T-cell (primary cell): ENCODE results near the gene SORCS3. TPM values are rescaled to one million over a fixed set of nuclear protein-coding genes. Genes with fewer than 3 reads are reported as not detected.

Experiments used
- ATAC-seq, 4 experiments: fragments of 200-7000 bp in 3 of 4; fragments of 150-1000 bp in 1 of 4; cut with Tn5 transposase; replicated peaks in 1 of 4; 1 replicate in 3 of 4; 2 replicates in 1 of 4; pipeline ENCODE4 v1.10.0; 2021; ENCODE audit warnings: moderate library complexity in 3 of 4, mild to moderate bottlenecking in 2 of 4, moderate number of reproducible peaks in 1 of 4
- CTCF ChIA-PET, 2 donors: fragments of 300-600 bp; sonication (Branson Sonifier 250); formaldehyde crosslinking; loops; one replicate each; lab custom pipeline; 2022; ENCODE audit warnings: antibody characterized with exemption in 2 of 2; lab: Charles Lee
- POLR2A ChIA-PET, 2 donors: fragments of 300-600 bp; sonication (Branson Sonifier 250); formaldehyde crosslinking; loops; one replicate each; lab custom pipeline; 2022; ENCODE audit warnings: antibody characterized with exemption in 2 of 2; lab: Charles Lee
- DNase-seq, 35 experiments: peaks; one replicate each; pipeline versions ENCODE4 v3.0.0 to v3.0.0-alpha.2; 2013 to 2023
- H3K27ac ChIP-seq: one replicate; pipeline ENCODE4 v1.5.1; 2013; ENCODE audit warnings: low read length
- H3K27me3 ChIP-seq, 2 experiments: replicated peaks in 1 of 2; 1 replicate in 1 of 2; 2 replicates in 1 of 2; pipeline versions ENCODE4 v1.6.1 to v1.7.0; 2013; ENCODE audit warnings: low read length in 1 of 2, mixed read lengths in 1 of 2; ENCODE audit not compliant: control insufficient read depth in 2 of 2, insufficient read depth in 2 of 2; ENCODE audit errors: extremely low read depth in 1 of 2
- H3K36me3 ChIP-seq, 2 donors: 1 replicate in 1 of 2; 2 replicates in 1 of 2; pipeline versions ENCODE4 v1.6.1 to v1.7.0; 2013; ENCODE audit warnings: low read length in 1 of 2; ENCODE audit not compliant: control insufficient read depth in 2 of 2, insufficient read depth in 1 of 2; ENCODE audit errors: extremely low read depth in 1 of 2
- H3K4me1 ChIP-seq, 2 experiments: 1 replicate in 1 of 2; 2 replicates in 1 of 2; pipeline versions ENCODE4 v1.6.1 to v1.7.0; 2013; ENCODE audit warnings: low read length in 2 of 2, mixed read lengths in 1 of 2; ENCODE audit not compliant: insufficient read depth in 2 of 2, control insufficient read depth in 1 of 2; ENCODE audit errors: extremely low read depth in 1 of 2
- H3K4me3 ChIP-seq, 2 donors: 1 replicate in 1 of 2; 2 replicates in 1 of 2; pipeline versions ENCODE4 v1.5.1 to v1.7.0; 2013; ENCODE audit warnings: mild to moderate bottlenecking in 2 of 2, low read length in 1 of 2, moderate library complexity in 1 of 2; ENCODE audit not compliant: control insufficient read depth in 1 of 2; ENCODE audit errors: extremely low read depth in 1 of 2
- H3K9me3 ChIP-seq: 2 replicates; pipeline ENCODE4 v1.7.0; 2013
- H3K27ac Mint-ChIP-seq, 2 donors: one replicate each; pipeline ENCODE4 v1.8.0; 2020 to 2021; ENCODE audit warnings: mild to moderate bottlenecking in 2 of 2, mixed read lengths in 2 of 2
- H3K27me3 Mint-ChIP-seq, 2 donors: one replicate each; pipeline ENCODE4 v1.8.0; 2021 to 2022; ENCODE audit warnings: mixed read lengths in 2 of 2
- H3K36me3 Mint-ChIP-seq: one replicate; pipeline ENCODE4 v1.8.0; 2021; ENCODE audit warnings: mixed read lengths
- H3K4me1 Mint-ChIP-seq, 3 donors: one replicate each; pipeline ENCODE4 v1.8.0; 2020 to 2022; ENCODE audit warnings: mixed read lengths in 3 of 3, mild to moderate bottlenecking in 1 of 3
- H3K4me3 Mint-ChIP-seq, 3 donors: one replicate each; pipeline ENCODE4 v1.8.0; 2020 to 2022; ENCODE audit warnings: mild to moderate bottlenecking in 3 of 3, mixed read lengths in 3 of 3, moderate library complexity in 3 of 3
- H3K9me3 Mint-ChIP-seq, 3 donors: one replicate each; pipeline ENCODE4 v1.8.0; 2020 to 2022; ENCODE audit warnings: mixed read lengths in 3 of 3
- whole genome bisulfite sequencing: methylation state at CpG from one replicate; pipeline ENCODE4 v1.1.5; 2013; ENCODE audit warnings: missing lambda C conversion rate; ENCODE audit not compliant: insufficient coverage; 5-methylcytosine and 5-hydroxymethylcytosine counted together
- total RNA-seq, 35 experiments: library from RNA in 6 of 35; stranded (reverse) in 6 of 35; fragments of 120-200 nt in 1 of 35; gene quantifications; one replicate each; pipeline versions ENCODE4 v1.2.1 to v1.2.4 and lab custom pipeline; 2013 to 2026

Gene SORCS3
- total RNA-seq, 5 donors from 2014 or later (not counting 1 experiment from before 2014, with no cell fraction given): 0.03 to 1.8 (median 0.50) TPM; not detected in 1

GRCh38 chr10:105161149-105161548, 520.1 kb downstream of the SORCS3 start:
- POLR2A ChIA-PET: no interaction called here
- no peak overlapping the region for H3K4me3 ChIP-seq
- WGBS: 88% methylated on average over 3 of the region's 4 CpGs
- no peaks in the 10 kb centered on the region for H3K9me3 ChIP-seq
- H3K27me3 Mint-ChIP-seq: no peaks in the 10 kb centered on the region
- H3K4me1 Mint-ChIP-seq: no peaks in the 10 kb centered on the region
- no peaks in the 10 kb centered on the region for H3K4me1 ChIP-seq
- no peak overlapping the region for H3K4me3 Mint-ChIP-seq
- ATAC-seq (no peak), DNase-seq (no peak)
- H3K27me3 ChIP-seq: no peaks in the 10 kb centered on the region
- no peak overlapping the region for H3K27ac ChIP-seq
- H3K36me3 ChIP-seq: no peaks in the 10 kb centered on the region
- H3K36me3 Mint-ChIP-seq: no peaks in the 10 kb centered on the region
- H3K27ac Mint-ChIP-seq: no peak overlapping the region
- H3K9me3 Mint-ChIP-seq: peaks cover 0 to 4% (median 0%) of the 10 kb centered on the region in 3 donors
- CTCF ChIA-PET: no interaction called here

GRCh38 chr10:105161767-105162166, 520.7 kb downstream of the SORCS3 start:
- H3K9me3 Mint-ChIP-seq: peaks cover 0 to 4% (median 0%) of the 10 kb centered on the region in 3 donors
- WGBS: 27% methylated on average over 2 of the region's 4 CpGs
- no peaks in the 10 kb centered on the region for H3K27me3 ChIP-seq
- DNase-seq (no peak), ATAC-seq (no peak)
- CTCF ChIA-PET: no interaction called here
- H3K4me3 Mint-ChIP-seq: no peak overlapping the region
- H3K27me3 Mint-ChIP-seq: no peaks in the 10 kb centered on the region
- H3K27ac ChIP-seq: no peak overlapping the region
- no peak overlapping the region for H3K27ac Mint-ChIP-seq
- no peaks in the 10 kb centered on the region for H3K4me1 Mint-ChIP-seq
- H3K36me3 Mint-ChIP-seq: no peaks in the 10 kb centered on the region
- no peaks in the 10 kb centered on the region for H3K4me1 ChIP-seq
- POLR2A ChIA-PET: no interaction called here
- H3K36me3 ChIP-seq: no peaks in the 10 kb centered on the region
- H3K4me3 ChIP-seq: no peak overlapping the region
- H3K9me3 ChIP-seq: no peaks in the 10 kb centered on the region

GRCh38 chr10:105170521-105170920, 529.4 kb downstream of the SORCS3 start:
- Histone ChIP-seq H3K36me3 (no peaks in the 10 kb centered on the region), H3K9me3 (no peaks in the 10 kb centered on the region), H3K27me3 (no peaks in the 10 kb centered on the region), H3K4me1 (no peaks in the 10 kb centered on the region), H3K27ac (no peak overlapping the region), H3K4me3 (no peak overlapping the region)
- Mint-ChIP-seq H3K9me3 (peaks cover 0 to 10% (median 2%) of the 10 kb centered on the region in 3 donors), H3K4me1 (no peaks in the 10 kb centered on the region), H3K27ac (no peak overlapping the region), H3K27me3 (no peaks in the 10 kb centered on the region), H3K36me3 (no peaks in the 10 kb centered on the region), H3K4me3 (no peak overlapping the region)
- no peak for ATAC-seq
- ChIA-PET CTCF (interaction anchor here in 1 of 2 donors (0.7 kb wide), 1 partner anchor 369 kb away, joined by 3 read pairs; no protein-coding TSS in a partner anchor), POLR2A (no interaction called here)
- WGBS: no CpG with 5 or more reads among the region's 1 CpG
- no peak for DNase-seq

- DNase-seq (no peak), ATAC-seq (no peak)
- Histone ChIP-seq H3K27me3 (no peaks in the 10 kb centered on the region), H3K4me3 (no peak overlapping the region), H3K36me3 (no peaks in the 10 kb centered on the region), H3K27ac (no peak overlapping the region), H3K9me3 (no peaks in the 10 kb centered on the region), H3K4me1 (no peaks in the 10 kb centered on the region)
- Mint-ChIP-seq H3K36me3 (no peaks in the 10 kb centered on the region), H3K27ac (no peak overlapping the region), H3K4me3 (no peak overlapping the region), H3K9me3 (peaks cover 0 to 10% (median 2%) of the 10 kb centered on the region in 3 donors), H3K4me1 (no peaks in the 10 kb centered on the region), H3K27me3 (no peaks in the 10 kb centered on the region)
- POLR2A ChIA-PET: no interaction called here
- CTCF ChIA-PET: no interaction called here
- 67% methylated on average over 1 of the region's 3 CpGs for WGBS
These were observed 530.9 kb downstream of the SORCS3 start for GRCh38 chr10:105171945-105172344.

- CTCF ChIA-PET: no interaction called here
These were observed 540.5 kb downstream of the SORCS3 start for GRCh38 chr10:105181626-105182025.

GRCh38 chr10:105183536-105183935, 542.4 kb downstream of the SORCS3 start:
- Mint-ChIP-seq H3K36me3 (no peaks in the 10 kb centered on the region), H3K27ac (no peak overlapping the region), H3K4me3 (no peak overlapping the region), H3K4me1 (no peaks in the 10 kb centered on the region), H3K9me3 (peaks cover 0 to 7% (median 0%) of the 10 kb centered on the region in 3 donors), H3K27me3 (no peaks in the 10 kb centered on the region)
- ChIA-PET POLR2A (no interaction called here), CTCF (no interaction called here)
- no peaks in the 10 kb centered on the region for H3K27me3 ChIP-seq
- H3K9me3 ChIP-seq: no peaks in the 10 kb centered on the region
- no peak overlapping the region for H3K4me3 ChIP-seq
- no peaks in the 10 kb centered on the region for H3K36me3 ChIP-seq
- WGBS: 87% methylated on average over 4 of the region's 4 CpGs
- no peaks in the 10 kb centered on the region for H3K4me1 ChIP-seq
- no peak overlapping the region for H3K27ac ChIP-seq
- ATAC-seq (no peak), DNase-seq (no peak)

More at GRCh38 chr10:105181626-105182025, 540.5 kb downstream of the SORCS3 start:
- Histone ChIP-seq H3K27me3 (no peaks in the 10 kb centered on the region), H3K27ac (no peak overlapping the region), H3K4me3 (no peak overlapping the region), H3K36me3 (no peaks in the 10 kb centered on the region), H3K4me1 (no peaks in the 10 kb centered on the region), H3K9me3 (no peaks in the 10 kb centered on the region)
- ATAC-seq (no peak), DNase-seq (no peak)
- no peak overlapping the region for H3K4me3 Mint-ChIP-seq
- H3K9me3 Mint-ChIP-seq: peaks cover 0 to under 1% (median 0%) of the 10 kb centered on the region in 3 donors
- no peaks in the 10 kb centered on the region for H3K36me3 Mint-ChIP-seq
- H3K27ac Mint-ChIP-seq: no peak overlapping the region
- no peaks in the 10 kb centered on the region for H3K4me1 Mint-ChIP-seq
- H3K27me3 Mint-ChIP-seq: no peaks in the 10 kb centered on the region
- POLR2A ChIA-PET: no interaction called here

GRCh38 chr10:105185161-105185560, 544.1 kb downstream of the SORCS3 start:
- Mint-ChIP-seq H3K4me3 (no peak overlapping the region), H3K27ac (no peak overlapping the region), H3K36me3 (no peaks in the 10 kb centered on the region), H3K27me3 (no peaks in the 10 kb centered on the region), H3K4me1 (no peaks in the 10 kb centered on the region), H3K9me3 (peaks cover 0 to 7% (median 0%) of the 10 kb centered on the region in 3 donors)
- POLR2A ChIA-PET: no interaction called here
- no peak for DNase-seq
- no peak overlapping the region for H3K27ac ChIP-seq
- no peaks in the 10 kb centered on the region for H3K4me1 ChIP-seq
- CTCF ChIA-PET: no interaction called here
- 33% methylated on average over 1 of the region's 4 CpGs for WGBS
- no peaks in the 10 kb centered on the region for H3K36me3 ChIP-seq
- no peaks in the 10 kb centered on the region for H3K9me3 ChIP-seq
- no peaks in the 10 kb centered on the region for H3K27me3 ChIP-seq
- no peak for ATAC-seq
- no peak overlapping the region for H3K4me3 ChIP-seq
